Activated naive CD8-positive, alpha-beta T cell treated with anti-CD3 and anti-CD28 coated beads, Interleukin-2, amount 50 U/mL, for 16 hours (primary cell): ENCODE data around the gene ZNF423.
"Not testable (repeated sequence)": the region's sequence is repeated elsewhere in the genome, so short reads cannot be mapped to it uniquely, and the experiment has no call there.

Experiments used
- DNase-seq: peaks from one replicate; pipeline ENCODE4 v3.0.0-alpha.2; 2020; ENCODE audit warnings: low read depth, low spot score

ZNF423 gene

GRCh38 chr16:49586466-49587450 lies 269.2 kb downstream of the ZNF423 start:
- DNase-seq: no peak

- no peak for DNase-seq
Measured at GRCh38 chr16:49585143-49585832, 270.6 kb downstream of the ZNF423 start.

- DNase-seq: no peak
Measured at GRCh38 chr16:49583911-49584310, 272.0 kb downstream of the ZNF423 start.

GRCh38 chr16:49581630-49582298 lies 274.1 kb downstream of the ZNF423 start:
- DNase-seq: no peak

- DNase-seq: no peak
Measured at GRCh38 chr16:49580751-49581303, 275.1 kb downstream of the ZNF423 start.

- no peak for DNase-seq
Measured at GRCh38 chr16:49578435-49579024, 277.4 kb downstream of the ZNF423 start.

GRCh38 chr16:49578018-49578417 lies 277.9 kb downstream of the ZNF423 start:
- DNase-seq: no peak

GRCh38 chr16:49576941-49577340 lies 279.0 kb downstream of the ZNF423 start:
- no peak for DNase-seq

- no peak for DNase-seq
Measured at GRCh38 chr16:49576173-49576494, 279.8 kb downstream of the ZNF423 start.

- no peak for DNase-seq
Measured at GRCh38 chr16:49575346-49576172, 280.4 kb downstream of the ZNF423 start.

- DNase-seq: no peak
Measured at GRCh38 chr16:49574826-49575225, 281.1 kb downstream of the ZNF423 start.

GRCh38 chr16:49567950-49568349 lies 288.0 kb downstream of the ZNF423 start:
- no peak for DNase-seq

- DNase-seq: no peak
Measured at GRCh38 chr16:49566432-49566831, 289.5 kb downstream of the ZNF423 start.

- no peak for DNase-seq
Measured at GRCh38 chr16:49564496-49565229, 291.2 kb downstream of the ZNF423 start.

GRCh38 chr16:49563666-49564065 lies 292.2 kb downstream of the ZNF423 start:
- no peak for DNase-seq

- DNase-seq: not testable (repeated sequence)
Measured at GRCh38 chr16:49562894-49563293, 293.0 kb downstream of the ZNF423 start.

- DNase-seq: no peak
Measured at GRCh38 chr16:49562228-49562627, 293.7 kb downstream of the ZNF423 start.

GRCh38 chr16:49560004-49560830 lies 295.7 kb downstream of the ZNF423 start:
- no peak for DNase-seq

GRCh38 chr16:49559242-49559641 lies 296.7 kb downstream of the ZNF423 start:
- no peak for DNase-seq
